Measurements from ENCODE around the gene TREML1.

TREML1 gene

DNA sequence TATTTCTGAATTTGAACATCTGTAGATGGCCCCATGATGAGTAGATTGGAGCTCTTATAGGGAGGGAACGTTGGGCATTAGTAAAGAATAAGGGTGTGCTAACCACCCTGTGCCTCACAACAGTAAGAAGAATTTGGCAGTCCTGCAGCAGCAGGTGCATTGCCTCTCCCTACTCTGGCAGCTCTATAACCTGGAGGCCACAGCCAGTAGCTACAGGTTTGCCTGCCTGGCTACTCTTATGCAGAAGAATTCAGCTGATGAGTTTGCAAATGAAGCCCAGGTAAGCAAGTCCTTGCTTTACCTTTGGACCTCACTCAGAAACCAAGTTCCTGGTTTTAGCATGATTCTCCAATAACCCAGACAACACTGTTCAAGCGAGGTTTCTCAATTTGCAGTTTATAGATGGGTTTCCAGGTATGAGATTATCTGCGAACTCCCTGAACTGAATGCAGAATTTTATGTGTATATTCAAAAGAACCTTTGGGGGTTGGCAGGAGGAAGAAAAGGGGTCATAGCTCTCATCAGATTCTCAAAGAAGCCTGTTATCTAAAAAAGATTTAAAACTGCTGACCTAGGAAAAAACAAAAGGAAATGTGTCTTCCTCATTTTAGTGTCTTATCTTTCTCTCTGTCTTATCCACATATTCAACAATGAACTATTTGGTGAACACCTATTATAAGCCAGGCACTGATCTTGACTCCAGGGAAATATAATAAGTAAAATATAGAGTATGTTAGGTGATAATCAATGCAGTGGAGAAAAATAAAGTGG lies 18.9 kb downstream of the TREML1 start:
- Histone ChIP-seq H3K36me3 (ENCODE audit: control insufficient read depth in 2 of 2, insufficient read depth in 1 of 2, low read length in 2 of 2) (no peaks in the 10 kb centered on the region), H3K27ac (ENCODE audit: extremely low read depth, low read depth, low read length) (no peak overlapping the region), H3K4me3 (ENCODE audit: low read depth, low read length) (no peak overlapping the region), H3K4me1 (ENCODE audit: control insufficient read depth, insufficient read depth, low read length) (no peaks in the 10 kb centered on the region), H3K9me3 (ENCODE audit: control insufficient read depth, insufficient read depth, low read depth, low read length) (no peaks in the 10 kb centered on the region)
- no peak for TF ChIP-seq ZNF211 (tag by site-specific recombination; IDR thresholded peaks at IDR 0.05; ENCODE audit: low read depth)
- CTCF ChIA-PET = interaction anchor here (0.6 kb wide), 1 partner anchor 241 kb away, joined by 4 read pairs; no protein-coding TSS in a partner anchor
- POLR2A ChIA-PET = no interaction called here

GRCh38 chr6:41132254-41132653 lies 21.9 kb downstream of the TREML1 start:
- CTCF ChIA-PET = interaction anchor here (0.7 kb wide), 1 partner anchor 120 kb away, joined by 3 read pairs; no protein-coding TSS in a partner anchor

GRCh38 chr6:41125282-41125681 lies 28.9 kb downstream of the TREML1 start:
- no peaks in the 10 kb centered on the region for H3K36me3 ChIP-seq (ENCODE audit: control insufficient read depth in 2 of 2, insufficient read depth in 1 of 2, low read length in 2 of 2)
- no peak overlapping the region for H3K4me3 ChIP-seq (ENCODE audit: low read depth, low read length)
- ChIA-PET POLR2A (no interaction called here), CTCF (interaction anchor here (1.3 kb wide), 1 partner anchor 57 kb away, joined by 4 read pairs; no protein-coding TSS in a partner anchor)
- H3K27ac ChIP-seq (ENCODE audit: extremely low read depth, low read depth, low read length) = no peak overlapping the region
- H3K9me3 ChIP-seq (ENCODE audit: control insufficient read depth, insufficient read depth, low read depth, low read length) = no peaks in the 10 kb centered on the region
- no peaks in the 10 kb centered on the region for H3K4me1 ChIP-seq (ENCODE audit: control insufficient read depth, insufficient read depth, low read length)
- TF ChIP-seq ZNF2 (tag by site-specific recombination; IDR thresholded peaks at IDR 0.05) = no peak
- no peak for TF ChIP-seq ZNF138 (tag by site-specific recombination; IDR thresholded peaks at IDR 0.05; ENCODE audit: borderline replicate concordance)
- TF ChIP-seq ZNF707 (tag by site-specific recombination; IDR thresholded peaks at IDR 0.05) = no peak
- no peak for TF ChIP-seq ZNF521 (tag by site-specific recombination; IDR thresholded peaks at IDR 0.05)

More at GRCh38 chr6:41132254-41132653, 21.9 kb downstream of the TREML1 start:
- H3K4me3 ChIP-seq (ENCODE audit: low read depth, low read length) = no peak overlapping the region
- no peak overlapping the region for H3K27ac ChIP-seq (ENCODE audit: extremely low read depth, low read depth, low read length)
- H3K9me3 ChIP-seq (ENCODE audit: control insufficient read depth, insufficient read depth, low read depth, low read length) = no peaks in the 10 kb centered on the region
- TF ChIP-seq ZNF112 (tag by site-specific recombination; IDR thresholded peaks at IDR 0.05) = no peak
- TF ChIP-seq SCRT2 (tag by site-specific recombination; IDR thresholded peaks at IDR 0.05) = peak; percentile 76
- no peaks in the 10 kb centered on the region for H3K4me1 ChIP-seq (ENCODE audit: control insufficient read depth, insufficient read depth, low read length)
- POLR2A ChIA-PET = no interaction called here
- no peaks in the 10 kb centered on the region for H3K36me3 ChIP-seq (ENCODE audit: control insufficient read depth in 2 of 2, insufficient read depth in 1 of 2, low read length in 2 of 2)

DNA sequence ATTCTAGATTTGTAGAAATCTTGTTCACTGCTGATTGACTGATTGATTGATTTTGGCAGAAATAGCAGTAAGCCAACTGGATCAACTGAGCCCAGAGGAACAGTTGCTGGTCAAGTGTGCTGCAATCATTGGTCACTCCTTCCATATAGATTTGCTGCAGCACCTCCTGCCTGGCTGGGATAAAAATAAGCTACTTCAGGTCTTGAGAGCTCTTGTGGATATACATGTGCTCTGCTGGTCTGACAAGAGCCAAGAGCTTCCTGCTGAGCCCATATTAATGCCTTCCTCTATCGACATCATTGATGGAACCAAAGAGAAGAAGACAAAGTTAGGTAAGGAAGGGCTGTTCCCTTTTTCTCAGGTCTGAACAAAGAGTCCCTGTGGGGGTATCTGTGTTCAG lies 31.2 kb downstream of the TREML1 start:
- H3K36me3 ChIP-seq (ENCODE audit: control insufficient read depth in 2 of 2, insufficient read depth in 1 of 2, low read length in 2 of 2) = no peaks in the 10 kb centered on the region
- no peak for TF ChIP-seq ZNF549 (tag by site-specific recombination; IDR thresholded peaks at IDR 0.05)
- no peak for TF ChIP-seq ZNF701 (tag by site-specific recombination; IDR thresholded peaks at IDR 0.05)
- TF ChIP-seq GLI2 (tag by site-specific recombination; IDR thresholded peaks at IDR 0.05; ENCODE audit: borderline replicate concordance, low read depth) = no peak
- TF ChIP-seq, protein P1, sequence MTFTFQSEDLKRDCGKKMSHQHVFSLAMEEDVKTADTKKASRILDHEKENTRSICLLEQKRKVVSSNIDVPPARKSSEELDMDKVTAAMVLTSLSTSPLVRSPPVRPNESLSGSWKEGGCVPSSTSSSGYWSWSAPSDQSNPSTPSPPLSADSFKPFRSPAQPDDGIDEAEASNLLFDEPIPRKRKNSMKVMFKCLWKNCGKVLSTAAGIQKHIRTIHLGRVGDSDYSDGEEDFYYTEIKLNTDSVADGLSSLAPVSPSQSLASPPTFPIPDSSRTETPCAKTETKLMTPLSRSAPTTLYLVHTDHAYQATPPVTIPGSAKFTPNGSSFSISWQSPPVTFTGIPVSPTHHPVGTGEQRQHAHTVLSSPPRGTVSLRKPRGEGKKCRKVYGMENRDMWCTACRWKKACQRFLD (tag by site-specific recombination; IDR thresholded peaks at IDR 0.05) = no peak
- TF ChIP-seq ZNF174 (tag by site-specific recombination; IDR thresholded peaks at IDR 0.05) = no peak
- ChIA-PET POLR2A (no interaction called here), CTCF (interaction anchor here (0.7 kb wide), 1 partner anchor 14 kb away, joined by 3 read pairs; no protein-coding TSS in a partner anchor)
- no peak overlapping the region for H3K4me3 ChIP-seq (ENCODE audit: low read depth, low read length)
- no peak overlapping the region for H3K27ac ChIP-seq (ENCODE audit: extremely low read depth, low read depth, low read length)
- H3K4me1 ChIP-seq (ENCODE audit: control insufficient read depth, insufficient read depth, low read length) = no peaks in the 10 kb centered on the region
- no peaks in the 10 kb centered on the region for H3K9me3 ChIP-seq (ENCODE audit: control insufficient read depth, insufficient read depth, low read depth, low read length)

DNA sequence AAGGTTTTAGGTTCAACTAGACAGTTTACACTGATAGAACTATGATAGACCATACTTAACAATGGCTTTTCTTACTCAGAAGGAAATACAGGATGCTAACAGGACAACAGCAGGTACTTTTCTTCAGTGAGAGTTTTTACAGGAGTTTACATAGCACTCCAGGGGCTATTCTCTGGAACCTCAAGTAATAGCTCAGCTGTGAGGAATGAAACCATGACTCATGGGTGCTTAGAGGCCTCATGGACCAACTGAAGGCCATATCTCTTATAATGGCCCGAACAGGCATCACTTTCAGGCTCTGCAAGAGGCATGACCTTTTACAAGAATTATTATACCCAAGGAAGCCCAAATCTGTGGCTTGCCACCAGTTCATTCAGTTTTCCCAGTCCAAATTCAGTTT lies 31.8 kb downstream of the TREML1 start:
- POLR2A ChIA-PET = no interaction called here
- Histone ChIP-seq H3K4me1 (ENCODE audit: control insufficient read depth, insufficient read depth, low read length) (no peaks in the 10 kb centered on the region), H3K27ac (ENCODE audit: extremely low read depth, low read depth, low read length) (no peak overlapping the region), H3K9me3 (ENCODE audit: control insufficient read depth, insufficient read depth, low read depth, low read length) (no peaks in the 10 kb centered on the region), H3K4me3 (ENCODE audit: low read depth, low read length) (no peak overlapping the region), H3K36me3 (ENCODE audit: control insufficient read depth in 2 of 2, insufficient read depth in 1 of 2, low read length in 2 of 2) (no peaks in the 10 kb centered on the region)
- CTCF ChIA-PET = interaction anchor here (0.7 to 1.1 kb wide), 2 partner anchors 15 to 29 kb away, joined by 3 to 4 read pairs; no protein-coding TSS in a partner anchor
- no peak for TF ChIP-seq ZNF664 (tag by site-specific recombination; IDR thresholded peaks at IDR 0.05)
- TF ChIP-seq ZNF223 (tag by site-specific recombination; IDR thresholded peaks at IDR 0.05) = no peak
- TF ChIP-seq ZNF777 (tag by site-specific recombination; IDR thresholded peaks at IDR 0.05; ENCODE audit: borderline replicate concordance) = no peak
- TF ChIP-seq SP3 (tag by site-specific recombination; IDR thresholded peaks at IDR 0.05) = no peak
- no peak for TF ChIP-seq ZNF121 (tag by site-specific recombination; IDR thresholded peaks at IDR 0.05)
- TF ChIP-seq FEZF1 (tag by site-specific recombination; IDR thresholded peaks at IDR 0.05) = no peak
- no peak for TF ChIP-seq ZBTB48 (tag by site-specific recombination; IDR thresholded peaks at IDR 0.05)
- no peak for TF ChIP-seq PRDM1 (tag by site-specific recombination; IDR thresholded peaks at IDR 0.05)
- no peak for TF ChIP-seq ZNF626 (tag by site-specific recombination; IDR thresholded peaks at IDR 0.05)
- TF ChIP-seq ZNF426 (tag by site-specific recombination; IDR thresholded peaks at IDR 0.05) = no peak
- no peak for TF ChIP-seq ZNF416 (tag by site-specific recombination; IDR thresholded peaks at IDR 0.05)
- TF ChIP-seq ZNF155 (tag by site-specific recombination; IDR thresholded peaks at IDR 0.05) = no peak
